Psoas muscle (tissue), 8 donors: ENCODE results near the gene TMEM147. TPM values are rescaled to one million over a fixed set of nuclear protein-coding genes. Genes with fewer than 3 reads are reported as not detected.

ENCODE experiments used
- ATAC-seq, 4 donors: fragments of 200-7000 bp; cut with Tn5 transposase; one replicate each; pipeline ENCODE4 v1.9.1; 2020; ENCODE audit warnings: moderate library complexity in 3 of 4, mild to moderate bottlenecking in 2 of 4
- DNase-seq, 2 donors: peaks; one replicate each; pipeline ENCODE4 v3.0.0-alpha.2; 2020
- H3K27ac ChIP-seq: fragments of 200-600 bp; one replicate; pipeline ENCODE4 v1.8.0; 2022
- H3K27me3 ChIP-seq, 3 donors: fragments of 200-600 bp in 1 of 3; one replicate each; pipeline versions ENCODE4 v1.6.1 to v1.8.0; 2013 to 2022; ENCODE audit warnings: low read length in 2 of 3, mild to moderate bottlenecking in 2 of 3, moderate library complexity in 1 of 3; ENCODE audit not compliant: insufficient read depth in 3 of 3
- H3K36me3 ChIP-seq, 2 donors: fragments of 200-600 bp in 1 of 2; one replicate each; pipeline versions ENCODE4 v1.6.1 to v1.8.0; 2013 to 2022; ENCODE audit warnings: low read depth in 1 of 2, mild to moderate bottlenecking in 1 of 2, moderate library complexity in 1 of 2; ENCODE audit not compliant: insufficient read depth in 1 of 2
- H3K4me1 ChIP-seq: fragments of 200-600 bp; one replicate; pipeline ENCODE4 v1.8.0; 2022
- H3K4me3 ChIP-seq: fragments of 200-600 bp; one replicate; pipeline ENCODE4 v1.8.0; 2022; ENCODE audit warnings: mild to moderate bottlenecking
- H3K9me3 ChIP-seq: fragments of 200-600 bp; one replicate; pipeline ENCODE4 v1.8.0; 2022
- CTCF ChIP-seq: fragments of 200-600 bp; IDR thresholded peaks from one replicate; pipeline ENCODE4 v1.8.0; 2022; ENCODE audit warnings: antibody characterized with exemption
- WGBS, 3 donors: extraction: QIAGEN DNeasy Blood & Tissue Kit; methylation state at CpG; one replicate each; pipeline versions ENCODE4 v1.1.6 to v1.1.7; 2013; 5-methylcytosine and 5-hydroxymethylcytosine counted together
- intact Hi-C, 2 donors: fragments of 100-400 bp; cut with DNase I; formaldehyde crosslinking; loops; one replicate each; pipeline versions ENCODE4 v1.11.0 to v1.14.2; 2022
- polyA plus RNA-seq, 3 donors: library from polyadenylated mRNA; stranded (reverse); fragments of 200-250 nt; gene quantifications; one replicate each; pipeline ENCODE4 v1.2.3, GENCODE V29; 2013
- total RNA-seq, 4 donors: library from RNA; stranded (reverse); fragmentation: NEBNext Ultra II Directional in 2 of 4; extraction: Animal tissue kit (Norgen Biotek cat#: 25700) in 2 of 4; gene quantifications; one replicate each; pipeline versions ENCODE4 v1.2.1 to v1.2.4, GENCODE V29; 2021 to 2023
- donor health status: healthy with polysubstance abuse.
- donor health status: DM: no; HTN: no; CAD: no; lungs with moderate emphysema.
- donor health status: Bipolar disorder and iron deficiency.
- donor health status: healthy.
- donor health status: DM: yes; HTN: yes; CAD: no.
- donor health status: DM: no; HTN: no; CAD: no.
- donor health status: DM: no; HTN: no; CAD: no.
- donor health status: DM: yes; HTN: yes; CAD: no.

TMEM147 gene
- total and polyA plus RNA-seq, 7 donors = 77.1 to 245 (median 103) TPM

GRCh38 chr19:35559281-35559659, 13.8 kb downstream of the TMEM147 start:
- DNase-seq = no peak
- no peak overlapping the region for H3K4me3 ChIP-seq

GRCh38 chr19:35559781-35560180, 14.4 kb downstream of the TMEM147 start:
- H3K9me3 ChIP-seq = no peaks in the 10 kb centered on the region
- no peaks in the 10 kb centered on the region for H3K36me3 ChIP-seq
- ATAC-seq (no peak), DNase-seq (no peak)
- WGBS, 3 donors = 87 to 89% (median 87%) methylated on average over 23 of the region's 23 CpGs
- H3K27me3 ChIP-seq = peaks cover 0 to 47% (median 24%) of the 10 kb centered on the region in 3 donors
- no peak overlapping the region for H3K27ac ChIP-seq
- H3K4me1 ChIP-seq = no peaks in the 10 kb centered on the region
- intact Hi-C loops = no loop called here
- no peak overlapping the region for H3K4me3 ChIP-seq
- no peak for TF ChIP-seq CTCF

More at GRCh38 chr19:35559281-35559659, 13.8 kb downstream of the TMEM147 start:
- no peaks in the 10 kb centered on the region for H3K36me3 ChIP-seq
- peaks cover 0 to 47% (median 24%) of the 10 kb centered on the region in 3 donors for H3K27me3 ChIP-seq
- H3K27ac ChIP-seq = no peak overlapping the region
- H3K4me1 ChIP-seq = no peaks in the 10 kb centered on the region
- intact Hi-C loops = no loop called here
- H3K9me3 ChIP-seq = no peaks in the 10 kb centered on the region
- no peak for TF ChIP-seq CTCF
- ATAC-seq = no peak
- 51 to 56% (median 53%) methylated on average over 11 of the region's 11 CpGs for WGBS, 3 donors

- Histone ChIP-seq H3K4me3 (no peak overlapping the region), H3K4me1 (no peaks in the 10 kb centered on the region), H3K36me3 (no peaks in the 10 kb centered on the region), H3K27me3 (peaks cover 0 to 47% (median 24%) of the 10 kb centered on the region in 3 donors), H3K27ac (no peak overlapping the region), H3K9me3 (no peaks in the 10 kb centered on the region)
- intact Hi-C loops = no loop called here
- TF ChIP-seq CTCF = no peak
- 83 to 88% (median 87%) methylated on average over 16 to 18 of the region's 18 CpGs for WGBS, 3 donors
- DNase-seq = no peak
- no peak for ATAC-seq
Observed at GRCh38 chr19:35560271-35560670, 14.8 kb downstream of the TMEM147 start.

- ATAC-seq (no peak), DNase-seq (no peak)
- peaks cover 0 to 47% (median 24%) of the 10 kb centered on the region in 3 donors for H3K27me3 ChIP-seq
- intact Hi-C loops = no loop called here
- no peaks in the 10 kb centered on the region for H3K9me3 ChIP-seq
- no peak for TF ChIP-seq CTCF
- H3K27ac ChIP-seq = no peak overlapping the region
- WGBS, 3 donors = 44 to 52% (median 51%) methylated on average over 5 to 6 of the region's 6 CpGs
- H3K4me1 ChIP-seq = no peaks in the 10 kb centered on the region
- H3K4me3 ChIP-seq = no peak overlapping the region
- no peaks in the 10 kb centered on the region for H3K36me3 ChIP-seq
Observed at GRCh38 chr19:35560677-35561076, 15.3 kb downstream of the TMEM147 start.

GRCh38 chr19:35561436-35561835, 16.0 kb downstream of the TMEM147 start:
- no peak overlapping the region for H3K4me3 ChIP-seq
- DNase-seq = no peak
- intact Hi-C loops = no loop called here
- no peaks in the 10 kb centered on the region for H3K36me3 ChIP-seq
- H3K27me3 ChIP-seq = peaks cover 0 to 47% (median 24%) of the 10 kb centered on the region in 3 donors
- 61 to 73% (median 68%) methylated on average over 6 of the region's 6 CpGs for WGBS, 3 donors
- H3K4me1 ChIP-seq = no peaks in the 10 kb centered on the region
- no peak for TF ChIP-seq CTCF
- H3K27ac ChIP-seq = no peak overlapping the region
- no peaks in the 10 kb centered on the region for H3K9me3 ChIP-seq
- ATAC-seq = no peak
